ENCODE results near the gene FYCO1.

Gene FYCO1

GRCh38 chr3:45906681-45907407 lies 88.8 kb downstream of the FYCO1 start:
- peak; percentile 69 for TF ChIP-seq RAD21 (IDR thresholded peaks at IDR 0.05; ENCODE audit: low read depth)
- TF ChIP-seq, protein P1, sequence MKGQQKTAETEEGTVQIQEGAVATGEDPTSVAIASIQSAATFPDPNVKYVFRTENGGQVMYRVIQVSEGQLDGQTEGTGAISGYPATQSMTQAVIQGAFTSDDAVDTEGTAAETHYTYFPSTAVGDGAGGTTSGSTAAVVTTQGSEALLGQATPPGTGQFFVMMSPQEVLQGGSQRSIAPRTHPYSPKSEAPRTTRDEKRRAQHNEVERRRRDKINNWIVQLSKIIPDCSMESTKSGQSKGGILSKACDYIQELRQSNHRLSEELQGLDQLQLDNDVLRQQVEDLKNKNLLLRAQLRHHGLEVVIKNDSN (IDR thresholded peaks at IDR 0.05): no peak
- TF ChIP-seq, protein P2, sequence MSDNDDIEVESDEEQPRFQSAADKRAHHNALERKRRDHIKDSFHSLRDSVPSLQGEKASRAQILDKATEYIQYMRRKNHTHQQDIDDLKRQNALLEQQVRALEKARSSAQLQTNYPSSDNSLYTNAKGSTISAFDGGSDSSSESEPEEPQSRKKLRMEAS (IDR thresholded peaks at IDR 0.05): no peak

GRCh38 chr3:45905755-45906154 lies 89.9 kb downstream of the FYCO1 start:
- TF ChIP-seq ZBTB7A (IDR thresholded peaks at IDR 0.05; ENCODE audit: low read depth): no peak
- TF ChIP-seq, protein P3, sequence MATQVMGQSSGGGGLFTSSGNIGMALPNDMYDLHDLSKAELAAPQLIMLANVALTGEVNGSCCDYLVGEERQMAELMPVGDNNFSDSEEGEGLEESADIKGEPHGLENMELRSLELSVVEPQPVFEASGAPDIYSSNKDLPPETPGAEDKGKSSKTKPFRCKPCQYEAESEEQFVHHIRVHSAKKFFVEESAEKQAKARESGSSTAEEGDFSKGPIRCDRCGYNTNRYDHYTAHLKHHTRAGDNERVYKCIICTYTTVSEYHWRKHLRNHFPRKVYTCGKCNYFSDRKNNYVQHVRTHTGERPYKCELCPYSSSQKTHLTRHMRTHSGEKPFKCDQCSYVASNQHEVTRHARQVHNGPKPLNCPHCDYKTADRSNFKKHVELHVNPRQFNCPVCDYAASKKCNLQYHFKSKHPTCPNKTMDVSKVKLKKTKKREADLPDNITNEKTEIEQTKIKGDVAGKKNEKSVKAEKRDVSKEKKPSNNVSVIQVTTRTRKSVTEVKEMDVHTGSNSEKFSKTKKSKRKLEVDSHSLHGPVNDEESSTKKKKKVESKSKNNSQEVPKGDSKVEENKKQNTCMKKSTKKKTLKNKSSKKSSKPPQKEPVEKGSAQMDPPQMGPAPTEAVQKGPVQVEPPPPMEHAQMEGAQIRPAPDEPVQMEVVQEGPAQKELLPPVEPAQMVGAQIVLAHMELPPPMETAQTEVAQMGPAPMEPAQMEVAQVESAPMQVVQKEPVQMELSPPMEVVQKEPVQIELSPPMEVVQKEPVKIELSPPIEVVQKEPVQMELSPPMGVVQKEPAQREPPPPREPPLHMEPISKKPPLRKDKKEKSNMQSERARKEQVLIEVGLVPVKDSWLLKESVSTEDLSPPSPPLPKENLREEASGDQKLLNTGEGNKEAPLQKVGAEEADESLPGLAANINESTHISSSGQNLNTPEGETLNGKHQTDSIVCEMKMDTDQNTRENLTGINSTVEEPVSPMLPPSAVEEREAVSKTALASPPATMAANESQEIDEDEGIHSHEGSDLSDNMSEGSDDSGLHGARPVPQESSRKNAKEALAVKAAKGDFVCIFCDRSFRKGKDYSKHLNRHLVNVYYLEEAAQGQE (IDR thresholded peaks at IDR 0.05; ENCODE audit: low read depth): no peak
- no peak for TF ChIP-seq CEBPB (IDR thresholded peaks at IDR 0.05)
- no peak for TF ChIP-seq EGR1 (IDR thresholded peaks at IDR 0.05)
- TF ChIP-seq, protein P1 (IDR thresholded peaks at IDR 0.05): no peak
- TF ChIP-seq YY1 (IDR thresholded peaks at IDR 0.05; ENCODE audit: low read depth): no peak
- no peak for TF ChIP-seq CREB1 (IDR thresholded peaks at IDR 0.05; ENCODE audit: low read depth)
- TF ChIP-seq TEAD4 (IDR thresholded peaks at IDR 0.05): no peak
- TF ChIP-seq RAD21 (IDR thresholded peaks at IDR 0.05; ENCODE audit: low read depth): no peak
- TF ChIP-seq, protein P2 (IDR thresholded peaks at IDR 0.05): no peak
- no peak for TF ChIP-seq NFIC (IDR thresholded peaks at IDR 0.05)
- no peak for TF ChIP-seq EP300 (IDR thresholded peaks at IDR 0.05; ENCODE audit: borderline replicate concordance)

- TF ChIP-seq, protein P1 (IDR thresholded peaks at IDR 0.05): no peak
- no peak for TF ChIP-seq NFIC (IDR thresholded peaks at IDR 0.05)
- TF ChIP-seq ZBTB7A (IDR thresholded peaks at IDR 0.05; ENCODE audit: low read depth): no peak
- TF ChIP-seq TEAD4 (IDR thresholded peaks at IDR 0.05): no peak
- TF ChIP-seq CEBPB (IDR thresholded peaks at IDR 0.05): no peak
- no peak for TF ChIP-seq CREB1 (IDR thresholded peaks at IDR 0.05; ENCODE audit: low read depth)
- TF ChIP-seq EP300 (IDR thresholded peaks at IDR 0.05; ENCODE audit: borderline replicate concordance): no peak
- TF ChIP-seq, protein P2 (IDR thresholded peaks at IDR 0.05): no peak
- no peak for TF ChIP-seq EGR1 (IDR thresholded peaks at IDR 0.05)
- TF ChIP-seq, protein P3 (IDR thresholded peaks at IDR 0.05; ENCODE audit: low read depth): no peak
- TF ChIP-seq FOXM1 (IDR thresholded peaks at IDR 0.05; ENCODE audit: borderline replicate concordance, low read depth): no peak
- no peak for TF ChIP-seq YY1 (IDR thresholded peaks at IDR 0.05; ENCODE audit: low read depth)
- TF ChIP-seq TCF12 (IDR thresholded peaks at IDR 0.05; ENCODE audit: low read depth): no peak
- TF ChIP-seq RAD21 (IDR thresholded peaks at IDR 0.05; ENCODE audit: low read depth): no peak
- TF ChIP-seq TAF1 (IDR thresholded peaks at IDR 0.05; ENCODE audit: low read depth): no peak
Measured at GRCh38 chr3:45904931-45905330, 90.7 kb downstream of the FYCO1 start.

DNA sequence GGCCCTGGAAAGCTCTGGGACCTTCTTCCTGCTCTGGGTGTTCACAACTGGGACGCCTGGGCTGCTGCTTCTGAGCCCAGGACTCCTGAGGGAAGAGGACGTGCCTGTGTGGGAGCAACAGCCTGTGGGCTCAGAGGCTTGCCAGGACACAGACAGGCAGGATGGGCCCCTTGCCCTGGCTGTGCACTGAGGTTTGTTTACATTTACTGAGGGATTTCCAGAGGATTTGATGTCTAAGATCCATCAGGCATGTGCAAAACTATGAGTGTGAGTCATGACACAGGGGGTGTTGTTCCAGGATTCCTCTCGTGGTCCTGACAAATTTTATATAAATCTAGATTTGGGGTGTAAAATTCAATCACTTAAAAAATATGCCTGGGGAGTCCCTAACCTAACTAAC lies 98.7 kb downstream of the FYCO1 start:
- TF ChIP-seq, protein P3 (IDR thresholded peaks at IDR 0.05; ENCODE audit: low read depth): no peak
- no peak for TF ChIP-seq CEBPB (IDR thresholded peaks at IDR 0.05)
- no peak for TF ChIP-seq TCF12 (IDR thresholded peaks at IDR 0.05; ENCODE audit: low read depth)
- TF ChIP-seq, protein P2 (IDR thresholded peaks at IDR 0.05): no peak
- TF ChIP-seq CREB1 (IDR thresholded peaks at IDR 0.05; ENCODE audit: low read depth): no peak
- TF ChIP-seq, protein P1 (IDR thresholded peaks at IDR 0.05): no peak
- TF ChIP-seq NFIC (IDR thresholded peaks at IDR 0.05): no peak
- no peak for TF ChIP-seq TAF1 (IDR thresholded peaks at IDR 0.05; ENCODE audit: low read depth)
- TF ChIP-seq FOXM1 (IDR thresholded peaks at IDR 0.05; ENCODE audit: borderline replicate concordance, low read depth): no peak
- TF ChIP-seq EP300 (IDR thresholded peaks at IDR 0.05; ENCODE audit: borderline replicate concordance): no peak
- no peak for TF ChIP-seq EGR1 (IDR thresholded peaks at IDR 0.05)
- TF ChIP-seq ZBTB7A (IDR thresholded peaks at IDR 0.05; ENCODE audit: low read depth): no peak
- no peak for TF ChIP-seq RAD21 (IDR thresholded peaks at IDR 0.05; ENCODE audit: low read depth)
- TF ChIP-seq TEAD4 (IDR thresholded peaks at IDR 0.05): no peak
- no peak for TF ChIP-seq YY1 (IDR thresholded peaks at IDR 0.05; ENCODE audit: low read depth)
